ENCODE results near the gene GALNTL6. TPM values are rescaled to one million over a fixed set of nuclear protein-coding genes. Genes with fewer than 3 reads are reported as not detected.

Gene GALNTL6
- total RNA-seq, 2 experiments from 2014 or later = not detected

- Mint-ChIP-seq H3K27me3 (peaks cover 5% of the 10 kb centered on the region), H3K36me3 (no peaks in the 10 kb centered on the region), H3K4me3 (no peak overlapping the region), H3K9me3 (no peaks in the 10 kb centered on the region), H3K27ac (no peak overlapping the region), H3K4me1 (no peaks in the 10 kb centered on the region)
- DNase-seq = no peak
Observed at GRCh38 chr4:172843192-172843591, 1030.0 kb downstream of the GALNTL6 start.

GRCh38 chr4:172844556-172844955 is 1031.4 kb downstream of the GALNTL6 start:
- no peak overlapping the region for H3K4me3 Mint-ChIP-seq
- no peak for DNase-seq
- H3K27me3 Mint-ChIP-seq = peaks cover 5% of the 10 kb centered on the region
- no peaks in the 10 kb centered on the region for H3K36me3 Mint-ChIP-seq
- no peaks in the 10 kb centered on the region for H3K9me3 Mint-ChIP-seq
- no peak overlapping the region for H3K27ac Mint-ChIP-seq
- no peaks in the 10 kb centered on the region for H3K4me1 Mint-ChIP-seq

- no peaks in the 10 kb centered on the region for H3K9me3 Mint-ChIP-seq
- no peaks in the 10 kb centered on the region for H3K36me3 Mint-ChIP-seq
- no peaks in the 10 kb centered on the region for H3K4me1 Mint-ChIP-seq
- peaks cover 5% of the 10 kb centered on the region for H3K27me3 Mint-ChIP-seq
- H3K4me3 Mint-ChIP-seq = no peak overlapping the region
- DNase-seq = no peak
- no peak overlapping the region for H3K27ac Mint-ChIP-seq
Observed at GRCh38 chr4:172845281-172845680, 1032.1 kb downstream of the GALNTL6 start.

GRCh38 chr4:172850838-172851237 is 1037.6 kb downstream of the GALNTL6 start:
- Mint-ChIP-seq H3K27me3 (no peaks in the 10 kb centered on the region), H3K36me3 (no peaks in the 10 kb centered on the region), H3K4me1 (no peaks in the 10 kb centered on the region), H3K4me3 (no peak overlapping the region), H3K27ac (no peak overlapping the region), H3K9me3 (no peaks in the 10 kb centered on the region)
- no peak for DNase-seq

- no peak overlapping the region for H3K4me3 Mint-ChIP-seq
- no peaks in the 10 kb centered on the region for H3K4me1 Mint-ChIP-seq
- H3K36me3 Mint-ChIP-seq = no peaks in the 10 kb centered on the region
- H3K27me3 Mint-ChIP-seq = no peaks in the 10 kb centered on the region
- no peaks in the 10 kb centered on the region for H3K9me3 Mint-ChIP-seq
- DNase-seq = no peak
- H3K27ac Mint-ChIP-seq = no peak overlapping the region
Observed at GRCh38 chr4:172851534-172851933, 1038.3 kb downstream of the GALNTL6 start.

GRCh38 chr4:172857026-172857425 is 1043.8 kb downstream of the GALNTL6 start:
- DNase-seq = no peak

GRCh38 chr4:172858731-172859230 is 1045.6 kb downstream of the GALNTL6 start:
- Mint-ChIP-seq H3K4me1 (no peaks in the 10 kb centered on the region), H3K9me3 (peaks cover 3% of the 10 kb centered on the region), H3K4me3 (no peak overlapping the region), H3K27me3 (no peaks in the 10 kb centered on the region), H3K27ac (no peak overlapping the region), H3K36me3 (no peaks in the 10 kb centered on the region)
- no peak for DNase-seq

More at GRCh38 chr4:172857026-172857425, 1043.8 kb downstream of the GALNTL6 start:
- H3K36me3 Mint-ChIP-seq = no peaks in the 10 kb centered on the region
- H3K9me3 Mint-ChIP-seq = peaks cover 3% of the 10 kb centered on the region
- H3K4me1 Mint-ChIP-seq = no peaks in the 10 kb centered on the region
- H3K4me3 Mint-ChIP-seq = no peak overlapping the region
- H3K27ac Mint-ChIP-seq = no peak overlapping the region
- no peaks in the 10 kb centered on the region for H3K27me3 Mint-ChIP-seq

GRCh38 chr4:172865103-172865502 is 1051.9 kb downstream of the GALNTL6 start:
- Mint-ChIP-seq H3K27me3 (no peaks in the 10 kb centered on the region), H3K36me3 (no peaks in the 10 kb centered on the region), H3K4me1 (no peaks in the 10 kb centered on the region), H3K9me3 (peaks cover 3% of the 10 kb centered on the region), H3K27ac (no peak overlapping the region), H3K4me3 (no peak overlapping the region)
- no peak for DNase-seq

- Mint-ChIP-seq H3K4me3 (no peak overlapping the region), H3K9me3 (peaks cover 3% of the 10 kb centered on the region), H3K36me3 (no peaks in the 10 kb centered on the region), H3K27me3 (no peaks in the 10 kb centered on the region), H3K4me1 (no peaks in the 10 kb centered on the region), H3K27ac (no peak overlapping the region)
- no peak for DNase-seq
Observed at GRCh38 chr4:172865531-172866127, 1052.4 kb downstream of the GALNTL6 start.

- Mint-ChIP-seq H3K4me1 (no peaks in the 10 kb centered on the region), H3K4me3 (no peak overlapping the region), H3K36me3 (no peaks in the 10 kb centered on the region), H3K27ac (no peak overlapping the region), H3K9me3 (peaks cover 3% of the 10 kb centered on the region), H3K27me3 (no peaks in the 10 kb centered on the region)
- no peak for DNase-seq
Observed at GRCh38 chr4:172866421-172866820, 1053.2 kb downstream of the GALNTL6 start.

GRCh38 chr4:172867835-172868234 is 1054.6 kb downstream of the GALNTL6 start:
- H3K27me3 Mint-ChIP-seq = no peaks in the 10 kb centered on the region
- H3K4me3 Mint-ChIP-seq = no peak overlapping the region
- H3K36me3 Mint-ChIP-seq = no peaks in the 10 kb centered on the region
- no peak for DNase-seq
- H3K9me3 Mint-ChIP-seq = no peaks in the 10 kb centered on the region
- no peaks in the 10 kb centered on the region for H3K4me1 Mint-ChIP-seq
- no peak overlapping the region for H3K27ac Mint-ChIP-seq

- Mint-ChIP-seq H3K27ac (no peak overlapping the region), H3K9me3 (no peaks in the 10 kb centered on the region), H3K4me3 (no peak overlapping the region), H3K4me1 (no peaks in the 10 kb centered on the region), H3K27me3 (no peaks in the 10 kb centered on the region), H3K36me3 (no peaks in the 10 kb centered on the region)
- no peak for DNase-seq
Observed at GRCh38 chr4:172868271-172868670, 1055.1 kb downstream of the GALNTL6 start.

GRCh38 chr4:172869621-172870268 is 1056.5 kb downstream of the GALNTL6 start:
- H3K4me3 Mint-ChIP-seq = no peak overlapping the region
- no peaks in the 10 kb centered on the region for H3K36me3 Mint-ChIP-seq
- peaks cover 3% of the 10 kb centered on the region for H3K27me3 Mint-ChIP-seq
- no peaks in the 10 kb centered on the region for H3K9me3 Mint-ChIP-seq
- H3K27ac Mint-ChIP-seq = no peak overlapping the region
- DNase-seq = no peak
- no peaks in the 10 kb centered on the region for H3K4me1 Mint-ChIP-seq

GRCh38 chr4:172871381-172871780 is 1058.2 kb downstream of the GALNTL6 start:
- peaks cover 3% of the 10 kb centered on the region for H3K27me3 Mint-ChIP-seq
- H3K36me3 Mint-ChIP-seq = no peaks in the 10 kb centered on the region
- no peak overlapping the region for H3K27ac Mint-ChIP-seq
- no peaks in the 10 kb centered on the region for H3K9me3 Mint-ChIP-seq
- no peaks in the 10 kb centered on the region for H3K4me1 Mint-ChIP-seq
- H3K4me3 Mint-ChIP-seq = no peak overlapping the region
- no peak for DNase-seq

GRCh38 chr4:172874944-172875343 is 1061.7 kb downstream of the GALNTL6 start:
- no peak for DNase-seq
- Mint-ChIP-seq H3K27ac (no peak overlapping the region), H3K9me3 (no peaks in the 10 kb centered on the region), H3K27me3 (peaks cover 3% of the 10 kb centered on the region), H3K36me3 (no peaks in the 10 kb centered on the region), H3K4me3 (no peak overlapping the region), H3K4me1 (no peaks in the 10 kb centered on the region)

- DNase-seq = no peak
- no peaks in the 10 kb centered on the region for H3K4me1 Mint-ChIP-seq
- H3K27me3 Mint-ChIP-seq = peaks cover 3% of the 10 kb centered on the region
- no peak overlapping the region for H3K4me3 Mint-ChIP-seq
- H3K27ac Mint-ChIP-seq = no peak overlapping the region
- no peaks in the 10 kb centered on the region for H3K36me3 Mint-ChIP-seq
- no peaks in the 10 kb centered on the region for H3K9me3 Mint-ChIP-seq
Observed at GRCh38 chr4:172876394-172876793, 1063.2 kb downstream of the GALNTL6 start.
